HG03139 (cell line): Measurements from ENCODE around the gene GUCY1A2.

Experiments used
- ATAC-seq: cut with Tn5 transposase; IDR thresholded peaks from one replicate; pipeline ENCODE4 v1.9.1; 2021; ENCODE audit not compliant: unreplicated experiment

Gene GUCY1A2

DNA sequence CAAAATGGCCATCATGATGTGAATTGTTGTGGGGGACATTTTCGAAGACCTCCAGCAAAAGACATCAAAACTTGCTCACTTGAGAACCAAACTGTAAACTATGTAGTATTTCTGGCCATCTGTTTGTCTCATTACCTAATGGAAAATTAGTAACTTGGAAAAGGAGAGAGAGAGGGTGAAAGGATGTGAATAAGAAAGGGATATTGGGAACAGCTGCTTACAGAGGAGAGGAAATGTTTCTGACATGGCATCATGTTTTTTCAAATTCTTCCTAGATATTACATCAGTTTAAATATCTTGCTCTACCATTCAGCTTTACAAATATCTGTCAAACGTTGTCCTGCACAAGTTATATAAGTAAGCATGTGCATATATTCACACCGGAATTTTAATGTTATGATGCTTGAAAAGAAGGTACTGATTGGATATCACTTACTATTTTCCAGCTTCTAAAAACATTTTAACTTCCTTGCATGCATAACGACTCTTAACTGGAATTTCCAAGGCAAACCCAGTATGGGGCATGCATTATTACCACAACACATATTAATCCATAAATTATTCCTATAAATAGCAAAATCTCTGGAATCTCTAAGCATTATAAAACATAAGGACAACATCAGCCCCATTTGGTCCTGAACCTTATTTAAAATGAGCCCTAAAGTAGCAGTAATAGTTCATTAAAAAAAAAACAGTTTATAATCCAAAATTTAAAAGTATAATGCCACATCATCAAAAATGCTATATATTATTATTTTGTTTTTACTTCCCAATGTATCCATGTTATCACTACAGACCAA, 20.0 kb downstream of the GUCY1A2 start:
- ATAC-seq = no peak

GRCh38 chr11:106997227-106997626, 21.0 kb downstream of the GUCY1A2 start:
- ATAC-seq = no peak

- no peak for ATAC-seq
Observed at GRCh38 chr11:106996691-106997090, 21.6 kb downstream of the GUCY1A2 start.

GRCh38 chr11:106990331-106990730, 27.9 kb downstream of the GUCY1A2 start:
- ATAC-seq = no peak

DNA sequence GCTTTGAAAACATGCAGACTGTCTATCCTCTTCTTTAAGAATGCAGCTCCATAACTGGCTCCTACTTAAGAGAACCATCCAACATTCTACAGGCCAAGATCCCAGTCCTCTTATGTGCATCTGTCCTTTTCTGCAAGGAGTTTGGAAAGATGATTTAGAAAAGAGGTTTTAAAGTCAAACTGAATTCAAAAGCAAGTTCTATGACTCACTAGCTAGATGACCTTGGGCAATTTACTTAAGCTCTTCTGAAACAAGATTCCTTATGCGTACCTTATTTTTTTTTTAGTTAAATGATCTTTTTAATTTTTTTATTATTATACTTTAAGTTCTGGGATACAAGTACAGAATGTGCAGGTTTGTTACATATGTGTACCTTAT, 29.2 kb downstream of the GUCY1A2 start:
- no peak for ATAC-seq

DNA sequence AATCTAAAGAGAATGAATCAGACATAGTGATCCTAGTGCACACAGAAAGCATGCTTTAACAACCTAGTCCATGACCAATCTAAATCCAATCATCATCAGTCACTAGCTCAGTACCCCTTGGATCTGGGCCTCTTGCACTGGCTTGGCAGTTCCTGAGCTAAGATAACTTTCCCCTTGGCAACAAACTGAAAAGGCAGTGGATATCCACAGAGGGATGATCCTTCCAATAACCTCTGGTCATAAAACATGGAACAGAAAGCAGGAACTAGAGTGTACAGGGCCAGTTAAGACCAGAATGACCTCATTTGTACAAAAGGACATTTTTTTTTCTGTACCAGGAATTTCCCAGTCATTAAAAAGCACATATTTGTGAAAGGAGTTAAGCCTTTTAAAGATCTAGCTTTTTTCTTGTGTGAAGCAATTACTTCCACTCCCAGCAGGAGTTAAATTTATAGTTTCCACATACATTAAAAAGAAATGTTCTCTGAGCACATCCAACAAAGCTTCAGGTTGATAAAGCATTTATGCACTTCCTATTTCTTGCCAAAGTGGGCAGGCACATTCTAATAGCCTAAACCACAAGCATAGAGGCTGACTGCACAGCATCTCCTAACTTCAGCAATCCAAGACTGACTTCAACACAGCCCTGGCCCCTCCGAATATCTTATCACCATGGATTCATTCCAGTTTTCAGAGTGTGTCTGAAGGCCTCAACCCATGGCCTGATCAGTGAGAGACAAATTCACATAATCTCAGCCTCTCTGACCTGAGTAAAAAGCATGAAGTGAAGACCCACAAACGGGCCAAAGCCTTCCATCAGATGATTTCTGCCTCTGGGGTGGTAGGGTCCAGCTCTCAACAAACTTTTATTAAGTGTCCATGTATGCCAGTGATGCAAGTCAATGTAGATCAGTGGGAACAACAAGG, 29.9 kb downstream of the GUCY1A2 start:
- no peak for ATAC-seq

DNA sequence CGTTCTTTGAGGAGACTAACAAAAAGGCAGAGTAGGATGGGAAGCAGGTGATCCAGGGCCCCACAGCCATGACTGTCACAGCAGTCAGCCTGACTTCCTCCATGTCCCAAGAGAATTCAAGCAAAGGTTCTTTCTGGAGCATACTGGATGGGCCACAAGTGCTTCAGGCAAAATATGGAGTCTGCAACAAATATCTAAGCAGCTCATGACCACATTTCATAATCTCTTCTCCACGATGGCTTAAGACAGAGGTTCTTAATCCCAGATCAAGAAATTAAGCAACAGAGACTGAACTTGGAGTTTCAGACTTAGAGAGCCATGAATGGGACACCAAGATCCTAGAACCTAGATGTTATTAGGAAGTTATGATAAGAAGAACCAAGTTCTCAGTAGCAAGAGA, 31.6 kb downstream of the GUCY1A2 start:
- no peak for ATAC-seq

DNA sequence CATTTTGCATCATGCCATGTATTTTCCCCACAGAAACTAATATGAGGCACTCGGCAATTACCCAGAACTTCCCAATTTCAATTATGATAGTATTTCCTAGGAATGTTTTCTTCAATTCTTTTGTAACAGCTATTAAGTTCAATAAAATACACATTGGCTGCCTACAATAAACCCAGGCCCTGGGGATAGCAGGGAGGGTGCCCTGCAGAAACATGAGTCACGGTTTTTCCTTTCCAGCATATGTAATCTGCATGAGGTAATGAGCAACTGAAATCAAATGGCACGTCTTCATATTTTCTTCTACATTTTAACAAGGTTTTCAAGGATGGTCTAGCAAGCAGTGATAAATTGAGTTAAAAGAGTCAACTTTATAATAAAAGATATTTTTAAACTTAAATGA, 32.0 kb downstream of the GUCY1A2 start:
- ATAC-seq = no peak

DNA sequence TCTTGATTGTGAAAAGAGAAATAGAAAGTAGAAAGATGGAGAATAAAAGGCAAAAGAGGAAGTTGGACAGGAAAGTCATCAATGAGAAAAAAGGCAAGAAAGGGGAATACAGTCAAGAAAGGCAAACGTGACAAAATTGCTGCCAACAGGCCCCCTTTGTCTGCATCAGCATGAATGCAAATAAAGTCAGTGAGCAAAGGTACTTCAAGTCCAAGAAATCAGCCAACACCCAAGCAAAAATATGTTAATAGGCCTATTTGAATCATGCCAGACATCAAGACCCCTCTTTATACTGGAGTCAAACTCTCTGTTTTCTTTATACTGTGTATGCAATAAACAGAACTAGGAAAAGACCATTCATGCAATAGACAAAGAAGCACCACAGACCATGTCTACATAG, 34.3 kb downstream of the GUCY1A2 start:
- ATAC-seq = no peak

GRCh38 chr11:106983261-106983660, 35.0 kb downstream of the GUCY1A2 start:
- no peak for ATAC-seq

GRCh38 chr11:106974831-106975230, 43.4 kb downstream of the GUCY1A2 start:
- no peak for ATAC-seq

GRCh38 chr11:106971864-106972263, 46.4 kb downstream of the GUCY1A2 start:
- ATAC-seq = no peak

GRCh38 chr11:106969644-106970355, 48.5 kb downstream of the GUCY1A2 start:
- no peak for ATAC-seq

DNA sequence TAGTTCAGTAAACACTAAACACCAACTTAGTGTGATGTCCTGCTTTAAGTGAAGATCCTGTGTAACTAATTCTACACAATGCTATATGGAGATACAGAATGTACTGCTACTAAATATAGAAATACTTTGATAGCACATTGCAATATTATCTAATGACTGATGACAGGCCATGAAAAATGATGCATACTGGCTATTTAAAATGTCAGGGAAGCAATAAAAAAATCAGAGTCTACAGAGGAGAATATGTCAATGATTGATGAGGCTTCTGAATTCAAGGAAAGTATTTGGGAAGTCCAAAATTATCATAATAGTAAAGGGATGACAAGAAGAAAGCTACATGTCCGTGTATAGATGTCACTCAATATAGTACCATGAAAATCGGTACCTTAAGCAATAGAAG, 55.3 kb downstream of the GUCY1A2 start:
- ATAC-seq = no peak

DNA sequence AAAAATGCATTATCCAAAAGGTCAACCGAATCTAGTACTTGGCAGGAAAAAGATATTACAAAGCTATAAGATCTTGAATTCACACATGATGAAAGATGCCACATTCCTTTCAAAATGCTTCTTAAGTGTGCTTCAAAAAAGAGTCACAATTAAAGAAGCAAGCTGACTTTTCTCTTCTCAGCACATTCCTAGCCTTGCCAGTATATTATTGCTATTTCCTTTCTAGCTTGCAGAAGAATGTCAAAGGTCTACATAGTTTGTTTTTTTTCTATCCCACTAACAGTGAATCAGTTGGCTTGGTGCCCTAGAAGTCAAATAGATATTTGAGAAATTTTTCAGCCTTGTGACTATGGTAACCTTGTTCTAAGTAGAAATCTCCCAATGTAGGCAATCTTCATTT, 56.8 kb downstream of the GUCY1A2 start:
- ATAC-seq = no peak

DNA sequence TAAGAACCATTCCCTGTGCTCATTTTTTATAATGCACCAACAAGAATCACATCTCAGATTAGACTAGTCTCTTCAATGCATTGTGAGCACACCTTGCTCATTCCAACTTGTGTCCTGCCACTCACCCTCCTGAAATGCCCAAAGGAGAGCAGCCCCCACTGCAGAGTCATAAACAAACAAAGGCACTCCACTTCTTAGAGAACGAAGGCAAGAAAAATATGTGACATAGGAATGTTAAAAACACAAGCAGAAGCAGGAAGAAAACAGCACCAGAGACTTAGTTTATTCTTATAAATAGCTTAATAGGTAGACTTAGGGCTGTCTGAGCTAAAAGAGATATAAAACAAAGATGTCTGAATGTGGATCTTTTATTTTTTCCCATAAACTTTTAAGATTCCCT, 57.2 kb downstream of the GUCY1A2 start:
- no peak for ATAC-seq

DNA sequence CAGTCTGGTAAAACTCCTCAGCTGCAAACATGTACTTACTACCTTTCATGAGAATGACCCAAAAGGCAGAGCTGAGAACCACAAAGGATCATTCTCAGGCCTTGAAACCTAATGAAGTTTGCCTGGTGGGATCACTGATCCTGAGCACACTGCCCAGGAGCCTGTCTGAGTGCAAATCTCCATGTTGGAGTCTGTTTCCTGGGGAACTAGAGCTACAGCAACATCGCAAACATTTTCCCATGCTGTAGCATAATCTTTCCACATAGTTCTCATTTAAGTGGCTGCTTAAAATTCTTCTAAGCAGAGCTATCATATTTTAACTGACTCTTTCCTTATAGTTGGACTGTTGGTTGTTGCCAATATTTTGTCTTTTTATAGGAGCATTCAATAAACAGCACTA, 58.5 kb downstream of the GUCY1A2 start:
- ATAC-seq = no peak

DNA sequence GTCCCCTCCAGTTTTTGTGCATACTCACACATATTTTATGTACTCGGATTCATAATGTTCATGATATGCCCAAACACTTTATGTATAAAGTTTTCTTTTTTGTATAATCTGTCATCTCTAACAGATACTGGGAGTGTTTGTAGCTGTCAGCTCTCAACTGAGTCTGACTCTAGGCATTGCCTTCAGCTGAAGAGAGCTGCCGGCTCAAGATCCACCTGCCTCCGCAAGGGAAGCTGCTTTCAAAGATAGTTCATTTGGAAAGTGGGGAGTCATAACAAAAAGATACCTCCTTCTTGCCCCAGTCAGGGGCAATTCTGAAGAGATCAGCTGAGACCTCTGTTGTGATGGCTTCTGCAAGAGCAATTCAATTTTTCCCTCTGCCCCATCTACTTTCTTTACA, 58.9 kb downstream of the GUCY1A2 start:
- no peak for ATAC-seq

GRCh38 chr11:106958517-106959248, 59.6 kb downstream of the GUCY1A2 start:
- ATAC-seq = no peak

GRCh38 chr11:106957030-106957482, 61.2 kb downstream of the GUCY1A2 start:
- ATAC-seq = no peak

GRCh38 chr11:106950067-106950491, 68.2 kb downstream of the GUCY1A2 start:
- ATAC-seq = no peak
